T-cell (primary cell): ENCODE results near the gene DOCK1. TPM values are rescaled to one million over a fixed set of nuclear protein-coding genes. Genes with fewer than 3 reads are reported as not detected.

Experiments
- ATAC-seq, 4 experiments: fragments of 200-7000 bp in 3 of 4; fragments of 150-1000 bp in 1 of 4; cut with Tn5 transposase; replicated peaks in 1 of 4; 1 replicate in 3 of 4; 2 replicates in 1 of 4; pipeline ENCODE4 v1.10.0; 2021; ENCODE audit warnings: moderate library complexity in 3 of 4, mild to moderate bottlenecking in 2 of 4, moderate number of reproducible peaks in 1 of 4
- CTCF ChIA-PET, 2 donors: fragments of 300-600 bp; sonication (Branson Sonifier 250); formaldehyde crosslinking; loops; one replicate each; lab custom pipeline; 2022; ENCODE audit warnings: antibody characterized with exemption in 2 of 2; lab: Charles Lee
- POLR2A ChIA-PET, 2 donors: fragments of 300-600 bp; sonication (Branson Sonifier 250); formaldehyde crosslinking; loops; one replicate each; lab custom pipeline; 2022; ENCODE audit warnings: antibody characterized with exemption in 2 of 2; lab: Charles Lee
- DNase-seq, 35 experiments: peaks; one replicate each; pipeline versions ENCODE4 v3.0.0 to v3.0.0-alpha.2; 2013 to 2023
- H3K27ac ChIP-seq: one replicate; pipeline ENCODE4 v1.5.1; 2013; ENCODE audit warnings: low read length
- H3K27me3 ChIP-seq, 2 experiments: replicated peaks in 1 of 2; 1 replicate in 1 of 2; 2 replicates in 1 of 2; pipeline versions ENCODE4 v1.6.1 to v1.7.0; 2013; ENCODE audit warnings: low read length in 1 of 2, mixed read lengths in 1 of 2; ENCODE audit not compliant: control insufficient read depth in 2 of 2, insufficient read depth in 2 of 2; ENCODE audit errors: extremely low read depth in 1 of 2
- H3K36me3 ChIP-seq, 2 donors: 1 replicate in 1 of 2; 2 replicates in 1 of 2; pipeline versions ENCODE4 v1.6.1 to v1.7.0; 2013; ENCODE audit warnings: low read length in 1 of 2; ENCODE audit not compliant: control insufficient read depth in 2 of 2, insufficient read depth in 1 of 2; ENCODE audit errors: extremely low read depth in 1 of 2
- H3K4me1 ChIP-seq, 2 experiments: 1 replicate in 1 of 2; 2 replicates in 1 of 2; pipeline versions ENCODE4 v1.6.1 to v1.7.0; 2013; ENCODE audit warnings: low read length in 2 of 2, mixed read lengths in 1 of 2; ENCODE audit not compliant: insufficient read depth in 2 of 2, control insufficient read depth in 1 of 2; ENCODE audit errors: extremely low read depth in 1 of 2
- H3K4me3 ChIP-seq, 2 donors: 1 replicate in 1 of 2; 2 replicates in 1 of 2; pipeline versions ENCODE4 v1.5.1 to v1.7.0; 2013; ENCODE audit warnings: mild to moderate bottlenecking in 2 of 2, low read length in 1 of 2, moderate library complexity in 1 of 2; ENCODE audit not compliant: control insufficient read depth in 1 of 2; ENCODE audit errors: extremely low read depth in 1 of 2
- H3K9me3 ChIP-seq: 2 replicates; pipeline ENCODE4 v1.7.0; 2013
- H3K27ac Mint-ChIP-seq, 2 donors: one replicate each; pipeline ENCODE4 v1.8.0; 2020 to 2021; ENCODE audit warnings: mild to moderate bottlenecking in 2 of 2, mixed read lengths in 2 of 2
- H3K27me3 Mint-ChIP-seq, 2 donors: one replicate each; pipeline ENCODE4 v1.8.0; 2021 to 2022; ENCODE audit warnings: mixed read lengths in 2 of 2
- H3K36me3 Mint-ChIP-seq: one replicate; pipeline ENCODE4 v1.8.0; 2021; ENCODE audit warnings: mixed read lengths
- H3K4me1 Mint-ChIP-seq, 3 donors: one replicate each; pipeline ENCODE4 v1.8.0; 2020 to 2022; ENCODE audit warnings: mixed read lengths in 3 of 3, mild to moderate bottlenecking in 1 of 3
- H3K4me3 Mint-ChIP-seq, 3 donors: one replicate each; pipeline ENCODE4 v1.8.0; 2020 to 2022; ENCODE audit warnings: mild to moderate bottlenecking in 3 of 3, mixed read lengths in 3 of 3, moderate library complexity in 3 of 3
- H3K9me3 Mint-ChIP-seq, 3 donors: one replicate each; pipeline ENCODE4 v1.8.0; 2020 to 2022; ENCODE audit warnings: mixed read lengths in 3 of 3
- WGBS: methylation state at CpG from one replicate; pipeline ENCODE4 v1.1.5; 2013; ENCODE audit warnings: missing lambda C conversion rate; ENCODE audit not compliant: insufficient coverage; 5-methylcytosine and 5-hydroxymethylcytosine counted together
- total RNA-seq, 35 experiments: library from RNA in 6 of 35; stranded (reverse) in 6 of 35; fragments of 120-200 nt in 1 of 35; gene quantifications; one replicate each; pipeline versions ENCODE4 v1.2.1 to v1.2.4 and lab custom pipeline; 2013 to 2026

Gene DOCK1
- total RNA-seq, 5 donors from 2014 or later (not counting 1 experiment from before 2014, with no cell fraction given): 0.18 to 0.53 (median 0.37) TPM

GRCh38 chr10:127197154-127197432 is 291.9 kb downstream of the DOCK1 start:
- Histone ChIP-seq H3K27ac (no peak overlapping the region), H3K9me3 (no peaks in the 10 kb centered on the region), H3K27me3 (peaks cover 8 to 27% of the 10 kb centered on the region in 2 experiments), H3K4me3 (no peak overlapping the region), H3K36me3 (no peaks in the 10 kb centered on the region), H3K4me1 (no peaks in the 10 kb centered on the region)
- no peak overlapping the region for H3K4me3 Mint-ChIP-seq
- peaks cover 33% of the 10 kb centered on the region in 2 donors for H3K27me3 Mint-ChIP-seq
- peaks cover 0 to 3% (median 3%) of the 10 kb centered on the region in 3 donors for H3K4me1 Mint-ChIP-seq
- no peak for ATAC-seq
- H3K27ac Mint-ChIP-seq: no peak overlapping the region
- H3K36me3 Mint-ChIP-seq: no peaks in the 10 kb centered on the region
- CTCF ChIA-PET: no interaction called here
- no peaks in the 10 kb centered on the region for H3K9me3 Mint-ChIP-seq
- no peak for DNase-seq
- no CpG with 5 or more reads among the region's 5 CpGs for WGBS
- POLR2A ChIA-PET: no interaction called here

GRCh38 chr10:127198307-127198706 is 293.1 kb downstream of the DOCK1 start:
- Mint-ChIP-seq H3K4me3 (no peak overlapping the region), H3K27me3 (peaks cover 29 to 31% of the 10 kb centered on the region in 2 donors), H3K4me1 (peaks cover 0 to 3% (median 3%) of the 10 kb centered on the region in 3 donors), H3K9me3 (no peaks in the 10 kb centered on the region), H3K27ac (no peak overlapping the region), H3K36me3 (no peaks in the 10 kb centered on the region)
- ATAC-seq (no peak), DNase-seq (no peak)
- Histone ChIP-seq H3K9me3 (no peaks in the 10 kb centered on the region), H3K4me3 (no peak overlapping the region), H3K27me3 (peaks cover 3 to 30% of the 10 kb centered on the region in 2 experiments), H3K4me1 (no peaks in the 10 kb centered on the region), H3K36me3 (no peaks in the 10 kb centered on the region), H3K27ac (no peak overlapping the region)
- ChIA-PET POLR2A (no interaction called here), CTCF (no interaction called here)
- 86% methylated on average over 4 of the region's 5 CpGs for WGBS

- ATAC-seq (no peak), DNase-seq (no peak)
- POLR2A ChIA-PET: no interaction called here
- Mint-ChIP-seq H3K27me3 (peaks cover 27% of the 10 kb centered on the region in 2 donors), H3K4me3 (no peak overlapping the region), H3K9me3 (no peaks in the 10 kb centered on the region), H3K36me3 (no peaks in the 10 kb centered on the region), H3K27ac (no peak overlapping the region), H3K4me1 (peaks cover 0 to 3% (median 3%) of the 10 kb centered on the region in 3 donors)
- WGBS: 60% methylated on average over 1 of the region's 2 CpGs
- CTCF ChIA-PET: interaction anchor here in 1 of 2 donors (0.7 kb wide), 1 partner anchor 9 kb away, joined by 3 read pairs; no protein-coding TSS in a partner anchor
- Histone ChIP-seq H3K9me3 (no peaks in the 10 kb centered on the region), H3K27me3 (peaks cover 3 to 30% of the 10 kb centered on the region in 2 experiments), H3K27ac (no peak overlapping the region), H3K4me3 (no peak overlapping the region), H3K36me3 (no peaks in the 10 kb centered on the region), H3K4me1 (no peaks in the 10 kb centered on the region)
These were observed 293.5 kb downstream of the DOCK1 start for GRCh38 chr10:127198721-127199120.

GRCh38 chr10:127200646-127201045 is 295.4 kb downstream of the DOCK1 start:
- H3K9me3 Mint-ChIP-seq: no peaks in the 10 kb centered on the region

GRCh38 chr10:127203067-127203466 is 297.8 kb downstream of the DOCK1 start:
- Mint-ChIP-seq H3K4me3 (no peak overlapping the region), H3K4me1 (no peaks in the 10 kb centered on the region), H3K27me3 (peaks cover 5 to 10% of the 10 kb centered on the region in 2 donors), H3K36me3 (no peaks in the 10 kb centered on the region), H3K9me3 (no peaks in the 10 kb centered on the region), H3K27ac (no peak overlapping the region)
- no peaks in the 10 kb centered on the region for H3K9me3 ChIP-seq
- 72% methylated on average over 4 of the region's 7 CpGs for WGBS
- ATAC-seq (no peak), DNase-seq (no peak)
- H3K4me1 ChIP-seq: no peaks in the 10 kb centered on the region
- no peak overlapping the region for H3K27ac ChIP-seq
- H3K27me3 ChIP-seq: peaks cover 0 to 6% of the 10 kb centered on the region in 2 experiments
- H3K4me3 ChIP-seq: no peak overlapping the region
- no peaks in the 10 kb centered on the region for H3K36me3 ChIP-seq
- POLR2A ChIA-PET: no interaction called here
- CTCF ChIA-PET: no interaction called here

More at GRCh38 chr10:127200646-127201045, 295.4 kb downstream of the DOCK1 start:
- 93% methylated on average over 4 of the region's 8 CpGs for WGBS
- Histone ChIP-seq H3K27me3 (peaks cover 3 to 17% of the 10 kb centered on the region in 2 experiments), H3K9me3 (no peaks in the 10 kb centered on the region), H3K4me1 (no peaks in the 10 kb centered on the region), H3K36me3 (no peaks in the 10 kb centered on the region), H3K27ac (no peak overlapping the region), H3K4me3 (no peak overlapping the region)
- H3K27me3 Mint-ChIP-seq: peaks cover 17 to 22% of the 10 kb centered on the region in 2 donors
- no peak overlapping the region for H3K27ac Mint-ChIP-seq
- ChIA-PET POLR2A (no interaction called here), CTCF (no interaction called here)
- DNase-seq: no peak
- no peak for ATAC-seq
- H3K36me3 Mint-ChIP-seq: no peaks in the 10 kb centered on the region
- no peak overlapping the region for H3K4me3 Mint-ChIP-seq
- peaks cover 0 to 3% (median 3%) of the 10 kb centered on the region in 3 donors for H3K4me1 Mint-ChIP-seq

- no peak overlapping the region for H3K27ac ChIP-seq
- H3K4me3 Mint-ChIP-seq: no peak overlapping the region
- H3K27me3 Mint-ChIP-seq: no peaks in the 10 kb centered on the region
- peaks cover 0 to 3% of the 10 kb centered on the region in 2 experiments for H3K27me3 ChIP-seq
- no peak for ATAC-seq
- CTCF ChIA-PET: no interaction called here
- no peak overlapping the region for H3K27ac Mint-ChIP-seq
- H3K36me3 ChIP-seq: no peaks in the 10 kb centered on the region
- POLR2A ChIA-PET: no interaction called here
- H3K9me3 ChIP-seq: no peaks in the 10 kb centered on the region
- H3K9me3 Mint-ChIP-seq: no peaks in the 10 kb centered on the region
- no peaks in the 10 kb centered on the region for H3K4me1 Mint-ChIP-seq
- WGBS: no CpG with 5 or more reads among the region's 2 CpGs
- no peak overlapping the region for H3K4me3 ChIP-seq
- DNase-seq: no peak
- no peaks in the 10 kb centered on the region for H3K4me1 ChIP-seq
- H3K36me3 Mint-ChIP-seq: no peaks in the 10 kb centered on the region
These were observed 301.9 kb downstream of the DOCK1 start for GRCh38 chr10:127207081-127207480.
